Thyroid gland (tissue), 4 donors: ENCODE measurements around the gene MSH2.

Experiments
- CTCF ChIP-seq, 6 experiments: fragments of 200-600 bp in 3 of 6; fragments of 450-650 bp in 3 of 6; sonication (generic) in 3 of 6; IDR thresholded peaks; one replicate each; pipeline ENCODE4 v1.5.1; 2016 to 2019; ENCODE audit warnings: antibody characterized with exemption in 6 of 6, mild to moderate bottlenecking in 2 of 6, inconsistent platforms in 1 of 6, moderate library complexity in 1 of 6
- POLR2A ChIP-seq, 2 donors: fragments of 450-650 bp; IDR thresholded peaks; one replicate each; pipeline ENCODE4 v1.6.1; 2017; ENCODE audit warnings: antibody characterized with exemption in 2 of 2, mild to moderate bottlenecking in 2 of 2, moderate library complexity in 1 of 2

- TF ChIP-seq CTCF (IDR thresholded peaks at IDR 0.05), result no peak
- no peak for TF ChIP-seq POLR2A (IDR thresholded peaks at IDR 0.05)
Observed at GRCh38 chr2:47359375-47359868, 43.5 kb upstream of the MSH2 start.
